ENCODE measurements around the gene PPP1R12B.
"Not testable (repeated sequence)": the region's sequence is repeated elsewhere in the genome, so short reads cannot be mapped to it uniquely, and the experiment has no call there.

- TF ChIP-seq POLR2A, CTCF (IDR thresholded peaks at IDR 0.05): not testable (repeated sequence)
Observed at GRCh38 chr1:202530686-202531085, 182.2 kb downstream of the PPP1R12B start.

Measured in ovary (tissue), 3 donors.